Measurements from ENCODE around the gene CDC14A.
A peak's percentile ranks its signal among the peaks of the same experiment; 100 is the strongest.

CDC14A gene

GRCh38 chr1:100348549-100349144 is 3.7 kb upstream of the CDC14A start:
- H3K9me3 ChIP-seq (ENCODE audit: control insufficient read depth, low read length) = no peaks in the 10 kb centered on the region
- H3K36me3 ChIP-seq (ENCODE audit: control insufficient read depth, insufficient read depth, low read length) = peaks cover 3% of the 10 kb centered on the region
- no peaks in the 10 kb centered on the region for H3K4me1 ChIP-seq (ENCODE audit: control insufficient read depth, insufficient read depth, low read length, poor library complexity, severe bottlenecking)
- H3K4me3 ChIP-seq (ENCODE audit: insufficient read depth, low read depth, low read length, poor library complexity, severe bottlenecking) = no peak overlapping the region
- DNase-seq = no peak
- H3K27me3 ChIP-seq (replicated peaks; ENCODE audit: control insufficient read depth, insufficient read depth, low read length, poor library complexity, severe bottlenecking) = no peaks in the 10 kb centered on the region
- H3K27ac ChIP-seq (ENCODE audit: insufficient read depth, low read length, poor library complexity, severe bottlenecking) = no peak overlapping the region

DNA sequence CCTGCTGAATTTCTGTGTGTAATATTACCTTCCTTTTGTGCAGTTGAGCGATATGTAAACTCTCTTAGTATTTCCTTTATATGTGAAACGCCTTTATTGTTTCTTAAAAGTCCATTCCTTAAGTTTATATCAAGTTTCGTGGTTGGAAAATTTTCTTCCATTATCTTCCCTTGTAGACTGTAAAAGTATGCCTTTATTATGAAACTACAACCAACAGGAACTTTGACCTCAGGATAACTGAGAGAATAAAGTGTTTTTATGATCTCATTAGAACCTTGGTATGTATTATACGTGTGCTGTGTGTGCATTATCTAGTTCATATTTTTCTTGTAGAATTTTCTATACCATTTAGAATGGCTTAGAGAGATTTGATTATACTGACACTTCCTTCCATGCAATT is 3.1 kb upstream of the CDC14A start:
- Histone ChIP-seq H3K9me3 (ENCODE audit: control insufficient read depth, low read length) (no peaks in the 10 kb centered on the region), H3K4me3 (ENCODE audit: insufficient read depth, low read depth, low read length, poor library complexity, severe bottlenecking) (no peak overlapping the region), H3K27ac (ENCODE audit: insufficient read depth, low read length, poor library complexity, severe bottlenecking) (no peak overlapping the region), H3K36me3 (ENCODE audit: control insufficient read depth, insufficient read depth, low read length) (peaks cover 3% of the 10 kb centered on the region), H3K27me3 (replicated peaks; ENCODE audit: control insufficient read depth, insufficient read depth, low read length, poor library complexity, severe bottlenecking) (no peaks in the 10 kb centered on the region), H3K4me1 (ENCODE audit: control insufficient read depth, insufficient read depth, low read length, poor library complexity, severe bottlenecking) (no peaks in the 10 kb centered on the region)
- no peak for DNase-seq

- no peak for DNase-seq
- Histone ChIP-seq H3K36me3 (ENCODE audit: control insufficient read depth, insufficient read depth, low read length) (peaks cover 5% of the 10 kb centered on the region), H3K9me3 (ENCODE audit: control insufficient read depth, low read length) (no peaks in the 10 kb centered on the region), H3K27me3 (replicated peaks; ENCODE audit: control insufficient read depth, insufficient read depth, low read length, poor library complexity, severe bottlenecking) (no peaks in the 10 kb centered on the region), H3K4me3 (ENCODE audit: insufficient read depth, low read depth, low read length, poor library complexity, severe bottlenecking) (peak overlapping the region; percentile 99), H3K27ac (ENCODE audit: insufficient read depth, low read length, poor library complexity, severe bottlenecking) (peak overlapping the region; percentile 96), H3K4me1 (ENCODE audit: control insufficient read depth, insufficient read depth, low read length, poor library complexity, severe bottlenecking) (peaks cover 11% of the 10 kb centered on the region)
These were observed 1.6 kb upstream of the CDC14A start for GRCh38 chr1:100350787-100351094.

DNA sequence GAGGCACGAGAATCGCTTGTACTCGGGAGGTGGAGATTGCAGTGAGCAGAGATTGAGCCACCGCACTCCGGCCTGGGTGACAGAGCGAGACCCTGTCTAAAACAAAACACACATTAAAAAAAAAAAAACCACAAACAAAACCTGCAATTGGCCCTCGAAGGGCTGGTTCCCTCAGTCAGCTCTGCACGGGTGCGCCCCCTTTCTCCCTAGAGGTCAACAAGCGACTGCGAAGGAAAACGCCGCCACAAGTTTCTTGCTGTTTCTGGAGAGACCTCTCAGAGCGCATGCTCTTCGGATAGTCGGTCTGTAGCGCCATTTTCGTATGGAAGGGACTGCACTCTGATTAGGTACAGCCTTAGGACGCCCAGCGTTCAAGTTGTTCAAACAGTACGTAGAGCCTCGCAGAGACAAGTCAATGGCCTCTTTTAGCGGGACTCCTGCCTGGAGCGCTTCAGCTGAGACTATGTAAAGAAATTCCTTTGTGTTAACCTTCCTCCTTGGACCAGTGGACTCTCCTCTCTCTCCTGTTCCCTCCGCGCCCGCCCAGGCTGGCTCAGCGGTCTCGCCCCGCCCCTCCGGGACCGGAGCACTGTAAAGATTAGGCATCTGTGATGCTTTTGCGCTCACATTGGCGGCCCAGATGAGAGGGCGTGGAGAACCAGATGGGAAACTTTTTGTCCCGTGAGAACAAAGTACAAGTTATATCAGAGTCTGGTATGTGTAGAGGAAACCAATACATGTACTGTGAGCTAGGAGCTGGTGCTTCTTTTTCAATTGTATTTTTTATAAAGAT is 1.0 kb upstream of the CDC14A start:
- Histone ChIP-seq H3K27ac (ENCODE audit: insufficient read depth, low read length, poor library complexity, severe bottlenecking) (peak overlapping the region; percentile 96), H3K4me3 (ENCODE audit: insufficient read depth, low read depth, low read length, poor library complexity, severe bottlenecking) (peak overlapping the region; percentile 99), H3K36me3 (ENCODE audit: control insufficient read depth, insufficient read depth, low read length) (peaks cover 6% of the 10 kb centered on the region), H3K27me3 (replicated peaks; ENCODE audit: control insufficient read depth, insufficient read depth, low read length, poor library complexity, severe bottlenecking) (no peaks in the 10 kb centered on the region), H3K4me1 (ENCODE audit: control insufficient read depth, insufficient read depth, low read length, poor library complexity, severe bottlenecking) (peaks cover 16% of the 10 kb centered on the region), H3K9me3 (ENCODE audit: control insufficient read depth, low read length) (no peaks in the 10 kb centered on the region)
- DNase-seq = peak; percentile 82 to 87 (median 86)

DNA sequence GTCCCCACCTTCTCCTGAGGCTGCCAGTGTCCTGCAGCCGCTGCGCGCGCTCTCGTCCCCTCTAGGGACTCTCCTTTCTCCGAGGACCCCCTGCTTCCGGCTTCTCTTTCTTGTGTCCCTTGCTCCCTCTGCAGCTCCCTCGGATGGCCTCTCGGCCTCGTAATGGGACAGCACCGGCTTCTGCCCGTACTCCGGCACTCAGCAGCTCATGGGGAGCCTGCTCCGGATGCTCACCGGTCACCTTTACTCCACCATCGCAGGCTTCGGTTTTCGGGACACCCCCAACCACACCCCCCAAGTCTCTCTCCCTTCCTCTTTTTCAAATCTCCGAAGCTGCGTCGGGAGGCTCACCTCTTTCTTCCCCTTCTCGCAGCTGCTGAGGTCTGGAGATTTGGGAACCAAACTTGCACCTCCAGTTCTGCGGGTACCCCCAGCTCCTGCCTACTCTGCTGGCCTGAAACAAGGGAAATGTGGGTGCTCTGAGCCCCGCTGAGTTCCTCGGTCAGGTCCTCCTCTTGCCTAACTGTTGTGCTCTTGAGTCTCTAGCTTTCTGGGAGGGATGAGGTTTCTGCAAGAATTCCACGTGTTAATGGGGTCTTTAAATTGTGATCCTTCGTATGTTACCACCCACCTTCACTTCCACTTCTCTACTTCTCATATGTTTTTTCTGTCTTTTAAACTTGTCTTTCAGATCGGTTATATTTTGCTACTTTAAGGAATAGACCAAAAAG is 930 bp downstream of the CDC14A start:
- Histone ChIP-seq H3K4me1 (ENCODE audit: control insufficient read depth, insufficient read depth, low read length, poor library complexity, severe bottlenecking) (peaks cover 31% of the 10 kb centered on the region), H3K9me3 (ENCODE audit: control insufficient read depth, low read length) (no peaks in the 10 kb centered on the region), H3K4me3 (ENCODE audit: insufficient read depth, low read depth, low read length, poor library complexity, severe bottlenecking) (peak overlapping the region; percentile 99), H3K27me3 (replicated peaks; ENCODE audit: control insufficient read depth, insufficient read depth, low read length, poor library complexity, severe bottlenecking) (no peaks in the 10 kb centered on the region), H3K27ac (ENCODE audit: insufficient read depth, low read length, poor library complexity, severe bottlenecking) (peak overlapping the region; percentile 96), H3K36me3 (ENCODE audit: control insufficient read depth, insufficient read depth, low read length) (peaks cover 19% of the 10 kb centered on the region)
- DNase-seq = peak in 2 of 3 donors; percentile 14 to 19

- peak overlapping the region; percentile 99 for H3K4me3 ChIP-seq (ENCODE audit: insufficient read depth, low read depth, low read length, poor library complexity, severe bottlenecking)
- H3K27ac ChIP-seq (ENCODE audit: insufficient read depth, low read length, poor library complexity, severe bottlenecking) = peak overlapping the region; percentile 96
- DNase-seq = no peak
- H3K4me1 ChIP-seq (ENCODE audit: control insufficient read depth, insufficient read depth, low read length, poor library complexity, severe bottlenecking) = peaks cover 37% of the 10 kb centered on the region
- no peaks in the 10 kb centered on the region for H3K27me3 ChIP-seq (replicated peaks; ENCODE audit: control insufficient read depth, insufficient read depth, low read length, poor library complexity, severe bottlenecking)
- no peaks in the 10 kb centered on the region for H3K9me3 ChIP-seq (ENCODE audit: control insufficient read depth, low read length)
- H3K36me3 ChIP-seq (ENCODE audit: control insufficient read depth, insufficient read depth, low read length) = peaks cover 19% of the 10 kb centered on the region
These were observed 1.7 kb downstream of the CDC14A start for GRCh38 chr1:100353988-100354387.

GRCh38 chr1:100354971-100355394 is 2.7 kb downstream of the CDC14A start:
- peak overlapping the region; percentile 99 for H3K4me3 ChIP-seq (ENCODE audit: insufficient read depth, low read depth, low read length, poor library complexity, severe bottlenecking)
- no peaks in the 10 kb centered on the region for H3K27me3 ChIP-seq (replicated peaks; ENCODE audit: control insufficient read depth, insufficient read depth, low read length, poor library complexity, severe bottlenecking)
- H3K9me3 ChIP-seq (ENCODE audit: control insufficient read depth, low read length) = no peaks in the 10 kb centered on the region
- no peak for DNase-seq
- peak overlapping the region; percentile 96 for H3K27ac ChIP-seq (ENCODE audit: insufficient read depth, low read length, poor library complexity, severe bottlenecking)
- H3K4me1 ChIP-seq (ENCODE audit: control insufficient read depth, insufficient read depth, low read length, poor library complexity, severe bottlenecking) = peaks cover 43% of the 10 kb centered on the region
- H3K36me3 ChIP-seq (ENCODE audit: control insufficient read depth, insufficient read depth, low read length) = peaks cover 27% of the 10 kb centered on the region

DNA sequence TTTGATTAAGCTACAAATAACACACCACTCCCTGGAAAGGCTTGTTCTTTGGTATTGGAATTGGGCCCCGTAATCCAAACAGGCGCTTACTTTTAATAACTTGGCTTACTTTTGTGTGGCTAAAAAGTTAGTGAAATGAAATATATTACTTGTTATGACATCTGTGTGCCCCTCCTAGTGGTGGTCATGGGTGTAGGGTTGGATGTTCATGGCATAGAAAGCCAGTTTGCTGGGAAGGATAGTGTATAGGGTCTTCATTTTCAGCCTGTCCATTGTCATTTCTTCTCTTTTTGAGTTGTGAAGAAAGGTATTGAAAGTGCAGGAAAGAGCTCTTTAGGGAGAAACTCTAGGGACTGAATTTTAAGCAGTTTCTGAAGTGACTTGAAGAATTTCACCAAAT is 5.9 kb downstream of the CDC14A start:
- H3K4me3 ChIP-seq (ENCODE audit: insufficient read depth, low read depth, low read length, poor library complexity, severe bottlenecking) = no peak overlapping the region
- H3K9me3 ChIP-seq (ENCODE audit: control insufficient read depth, low read length) = no peaks in the 10 kb centered on the region
- H3K4me1 ChIP-seq (ENCODE audit: control insufficient read depth, insufficient read depth, low read length, poor library complexity, severe bottlenecking) = peaks cover 68% of the 10 kb centered on the region
- H3K36me3 ChIP-seq (ENCODE audit: control insufficient read depth, insufficient read depth, low read length) = peaks cover 42% of the 10 kb centered on the region
- DNase-seq = no peak
- no peaks in the 10 kb centered on the region for H3K27me3 ChIP-seq (replicated peaks; ENCODE audit: control insufficient read depth, insufficient read depth, low read length, poor library complexity, severe bottlenecking)
- H3K27ac ChIP-seq (ENCODE audit: insufficient read depth, low read length, poor library complexity, severe bottlenecking) = peak overlapping the region; percentile 1

- H3K36me3 ChIP-seq (ENCODE audit: control insufficient read depth, insufficient read depth, low read length) = peaks cover 42% of the 10 kb centered on the region
- no peaks in the 10 kb centered on the region for H3K9me3 ChIP-seq (ENCODE audit: control insufficient read depth, low read length)
- H3K27ac ChIP-seq (ENCODE audit: insufficient read depth, low read length, poor library complexity, severe bottlenecking) = peak overlapping the region; percentile 14
- no peaks in the 10 kb centered on the region for H3K27me3 ChIP-seq (replicated peaks; ENCODE audit: control insufficient read depth, insufficient read depth, low read length, poor library complexity, severe bottlenecking)
- H3K4me3 ChIP-seq (ENCODE audit: insufficient read depth, low read depth, low read length, poor library complexity, severe bottlenecking) = no peak overlapping the region
- peaks cover 71% of the 10 kb centered on the region for H3K4me1 ChIP-seq (ENCODE audit: control insufficient read depth, insufficient read depth, low read length, poor library complexity, severe bottlenecking)
- no peak for DNase-seq
These were observed 6.8 kb downstream of the CDC14A start for GRCh38 chr1:100359139-100359538.

Data from effector memory CD4-positive, alpha-beta T cell (primary cell).